IPS-18a (cell line): ENCODE results near the gene SSC5D.

Experiments
- H3K27ac ChIP-seq: one replicate; pipeline ENCODE4 v1.5.1; 2013; ENCODE audit warnings: low read length
- H3K27me3 ChIP-seq: one replicate; pipeline ENCODE4 v1.6.1; 2013; ENCODE audit warnings: mild to moderate bottlenecking, low read length; ENCODE audit not compliant: control insufficient read depth, insufficient read depth
- H3K36me3 ChIP-seq: one replicate; pipeline ENCODE4 v1.6.1; 2013; ENCODE audit warnings: low read depth, low read length; ENCODE audit not compliant: control insufficient read depth
- H3K4me1 ChIP-seq: one replicate; pipeline ENCODE4 v1.6.1; 2013; ENCODE audit warnings: low read depth, low read length; ENCODE audit not compliant: control insufficient read depth
- H3K4me3 ChIP-seq: one replicate; pipeline ENCODE4 v1.5.1; 2013; ENCODE audit warnings: low read length
- H3K9ac ChIP-seq: one replicate; pipeline ENCODE4 v1.6.1; 2013; ENCODE audit warnings: mild to moderate bottlenecking, low read length, moderate library complexity
- H3K9me3 ChIP-seq: one replicate; pipeline ENCODE4 v1.6.1; 2013; ENCODE audit warnings: low read depth, low read length; ENCODE audit not compliant: control insufficient read depth

The SSC5D gene

GRCh38 chr19:55487924-55488687 is at the start of gene SSC5D:
Gene SSC5D (plus strand): TSS chr19:55488436. CDS start chr19:55488590, 154 bp downstream.
- Histone ChIP-seq H3K9me3 (no peaks in the 10 kb centered on the region), H3K27ac (no peak within 1 kb of the TSS), H3K36me3 (no peaks in the 10 kb centered on the region), H3K27me3 (no peaks in the 10 kb centered on the region), H3K9ac (peak within 1 kb of the TSS; percentile 22), H3K4me3 (peak within 1 kb of the TSS; percentile 30), H3K4me1 (peaks cover 33% of the 10 kb centered on the region)

GRCh38 chr19:55439052-55439451 is 49.2 kb upstream of the SSC5D start:
- Histone ChIP-seq H3K27ac (no peak overlapping the region), H3K4me1 (peaks cover 12% of the 10 kb centered on the region), H3K4me3 (no peak overlapping the region), H3K27me3 (peaks cover 61% of the 10 kb centered on the region), H3K36me3 (no peaks in the 10 kb centered on the region), H3K9me3 (no peaks in the 10 kb centered on the region), H3K9ac (no peak overlapping the region)

- H3K27me3 ChIP-seq: peaks cover 76% of the 10 kb centered on the region
- no peaks in the 10 kb centered on the region for H3K9me3 ChIP-seq
- peaks cover 12% of the 10 kb centered on the region for H3K4me1 ChIP-seq
- no peak overlapping the region for H3K9ac ChIP-seq
- H3K27ac ChIP-seq: no peak overlapping the region
- H3K36me3 ChIP-seq: no peaks in the 10 kb centered on the region
- peak overlapping the region; percentile 63 for H3K4me3 ChIP-seq
These were observed 47.7 kb upstream of the SSC5D start for GRCh38 chr19:55440411-55441105.

GRCh38 chr19:55441319-55441691 is 46.9 kb upstream of the SSC5D start:
- no peak overlapping the region for H3K27ac ChIP-seq
- H3K36me3 ChIP-seq: no peaks in the 10 kb centered on the region
- peaks cover 83% of the 10 kb centered on the region for H3K27me3 ChIP-seq
- H3K9ac ChIP-seq: no peak overlapping the region
- H3K4me1 ChIP-seq: peaks cover 12% of the 10 kb centered on the region
- peak overlapping the region; percentile 63 for H3K4me3 ChIP-seq
- no peaks in the 10 kb centered on the region for H3K9me3 ChIP-seq

- Histone ChIP-seq H3K4me1 (peaks cover 12% of the 10 kb centered on the region), H3K4me3 (peak overlapping the region; percentile 63), H3K27ac (no peak overlapping the region), H3K27me3 (peaks cover 88% of the 10 kb centered on the region), H3K9ac (no peak overlapping the region), H3K36me3 (no peaks in the 10 kb centered on the region), H3K9me3 (no peaks in the 10 kb centered on the region)
These were observed 46.4 kb upstream of the SSC5D start for GRCh38 chr19:55441692-55442321.

- H3K27ac ChIP-seq: no peak overlapping the region
- no peak overlapping the region for H3K9ac ChIP-seq
- no peaks in the 10 kb centered on the region for H3K36me3 ChIP-seq
- H3K27me3 ChIP-seq: peaks cover 95% of the 10 kb centered on the region
- peaks cover 12% of the 10 kb centered on the region for H3K4me1 ChIP-seq
- H3K9me3 ChIP-seq: no peaks in the 10 kb centered on the region
- no peak overlapping the region for H3K4me3 ChIP-seq
These were observed 45.8 kb upstream of the SSC5D start for GRCh38 chr19:55442372-55442961.

- Histone ChIP-seq H3K36me3 (no peaks in the 10 kb centered on the region), H3K27ac (no peak within 1 kb of the TSS), H3K4me1 (peaks cover 12% of the 10 kb centered on the region), H3K9ac (no peak within 1 kb of the TSS), H3K4me3 (peak within 1 kb of the TSS; percentile 24), H3K9me3 (no peaks in the 10 kb centered on the region), H3K27me3 (peaks cover 98% of the 10 kb centered on the region)
These were observed 45.0 kb upstream of the SSC5D start, which contains the start of gene SHISA7 for GRCh38 chr19:55443045-55443823. Gene SHISA7 (minus strand): TSS chr19:55443300. CDS start chr19:55442863, 437 bp downstream.

- peaks cover 12% of the 10 kb centered on the region for H3K4me1 ChIP-seq
- peaks cover 98% of the 10 kb centered on the region for H3K27me3 ChIP-seq
- H3K9ac ChIP-seq: no peak overlapping the region
- H3K27ac ChIP-seq: no peak overlapping the region
- H3K36me3 ChIP-seq: no peaks in the 10 kb centered on the region
- H3K4me3 ChIP-seq: no peak overlapping the region
- no peaks in the 10 kb centered on the region for H3K9me3 ChIP-seq
These were observed 44.3 kb upstream of the SSC5D start for GRCh38 chr19:55443824-55444480.

GRCh38 chr19:55444646-55445045 is 43.6 kb upstream of the SSC5D start:
- Histone ChIP-seq H3K27ac (no peak overlapping the region), H3K9me3 (no peaks in the 10 kb centered on the region), H3K4me3 (no peak overlapping the region), H3K9ac (no peak overlapping the region), H3K27me3 (peaks cover 98% of the 10 kb centered on the region), H3K36me3 (no peaks in the 10 kb centered on the region), H3K4me1 (peaks cover 12% of the 10 kb centered on the region)

GRCh38 chr19:55446060-55446459 is 42.2 kb upstream of the SSC5D start:
- H3K4me3 ChIP-seq: no peak overlapping the region
- no peaks in the 10 kb centered on the region for H3K9me3 ChIP-seq
- peaks cover 99% of the 10 kb centered on the region for H3K27me3 ChIP-seq
- H3K4me1 ChIP-seq: peaks cover 7% of the 10 kb centered on the region
- H3K27ac ChIP-seq: no peak overlapping the region
- H3K36me3 ChIP-seq: no peaks in the 10 kb centered on the region
- no peak overlapping the region for H3K9ac ChIP-seq
